Stimulated activated naive CD8-positive, alpha-beta T cell treated with anti-CD3 and anti-CD28 coated beads, Interleukin-15, amount 100 ng/mL, for 72 hours (primary cell): ENCODE data around the gene NOTCH2NLA.
A peak's percentile ranks its signal among the peaks of the same experiment; 100 is the strongest.
"Not testable (repeated sequence)": the region's sequence is repeated elsewhere in the genome, so short reads cannot be mapped to it uniquely, and the experiment has no call there.

Experiments
- ATAC-seq: fragments of 150-1000 bp; cut with Tn5 transposase; 2 replicates; pipeline ENCODE4 v1.10.0; 2021; ENCODE audit warnings: mild to moderate bottlenecking, moderate library complexity
- DNase-seq, 2 donors: peaks; one replicate each; pipeline ENCODE4 v3.0.0; 2021 to 2022
- H3K27ac Mint-ChIP-seq, 2 donors: one replicate each; pipeline ENCODE4 v1.8.0; 2022; ENCODE audit warnings: mild to moderate bottlenecking in 2 of 2, mixed read lengths in 2 of 2, moderate library complexity in 2 of 2
- H3K27me3 Mint-ChIP-seq: one replicate; pipeline ENCODE4 v1.8.0; 2022; ENCODE audit warnings: mixed read lengths
- H3K4me1 Mint-ChIP-seq: one replicate; pipeline ENCODE4 v1.8.0; 2022; ENCODE audit warnings: mild to moderate bottlenecking, mixed read lengths
- H3K4me3 Mint-ChIP-seq, 2 donors: one replicate each; pipeline ENCODE4 v1.8.0; 2022; ENCODE audit warnings: mild to moderate bottlenecking in 2 of 2, mixed read lengths in 2 of 2, moderate library complexity in 1 of 2
- H3K9me3 Mint-ChIP-seq, 2 donors: one replicate each; pipeline ENCODE4 v1.8.0; 2022; ENCODE audit warnings: mixed read lengths in 2 of 2

NOTCH2NLA gene

DNA sequence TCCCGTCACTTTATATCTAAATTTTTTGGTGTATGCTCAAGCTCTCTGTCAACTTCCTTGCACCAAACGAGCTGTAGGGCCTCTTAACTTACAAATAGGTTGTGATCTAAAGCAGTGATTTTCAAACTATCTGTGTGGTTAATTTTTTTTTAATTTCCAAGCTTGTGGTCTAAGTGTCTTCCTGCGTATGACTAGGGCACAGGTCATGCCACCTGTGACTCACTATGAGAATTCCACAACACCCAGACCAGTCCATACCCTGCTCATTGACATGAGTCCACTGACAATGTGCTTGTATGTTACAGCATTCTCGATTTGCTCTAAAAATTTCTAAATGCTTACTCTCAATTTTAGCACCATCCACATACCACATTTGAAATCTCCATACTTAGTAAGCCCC lies 19.8 kb upstream of the NOTCH2NLA start:
- peak; percentile 99 for ATAC-seq
- H3K4me1 Mint-ChIP-seq, H3K4me3 Mint-ChIP-seq, H3K27ac Mint-ChIP-seq, H3K9me3 Mint-ChIP-seq, H3K27me3 Mint-ChIP-seq, DNase-seq: not testable (repeated sequence)

DNA sequence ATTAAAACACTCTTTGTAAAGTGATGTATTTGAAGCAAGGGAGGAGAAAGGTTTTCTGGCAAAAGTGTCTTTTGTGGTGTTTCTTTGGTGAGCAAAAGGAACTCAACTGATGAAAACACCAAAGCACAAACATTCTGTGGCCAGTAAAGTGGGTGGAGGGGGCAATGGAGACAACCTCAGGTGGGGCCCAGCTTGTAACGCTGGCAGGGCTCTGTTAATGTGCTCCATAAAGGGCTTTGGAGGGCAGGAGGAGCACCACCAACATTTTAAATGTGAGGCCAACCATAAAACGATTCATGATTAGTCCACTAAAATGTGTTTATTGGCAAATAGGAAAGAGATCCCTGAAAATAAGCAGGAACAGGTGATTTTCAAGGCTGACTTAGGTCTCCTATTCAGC lies 7.8 kb upstream of the NOTCH2NLA start:
- not testable (repeated sequence) for DNase-seq, H3K4me3 Mint-ChIP-seq, H3K27ac Mint-ChIP-seq, H3K4me1 Mint-ChIP-seq, ATAC-seq, H3K27me3 Mint-ChIP-seq, H3K9me3 Mint-ChIP-seq

DNA sequence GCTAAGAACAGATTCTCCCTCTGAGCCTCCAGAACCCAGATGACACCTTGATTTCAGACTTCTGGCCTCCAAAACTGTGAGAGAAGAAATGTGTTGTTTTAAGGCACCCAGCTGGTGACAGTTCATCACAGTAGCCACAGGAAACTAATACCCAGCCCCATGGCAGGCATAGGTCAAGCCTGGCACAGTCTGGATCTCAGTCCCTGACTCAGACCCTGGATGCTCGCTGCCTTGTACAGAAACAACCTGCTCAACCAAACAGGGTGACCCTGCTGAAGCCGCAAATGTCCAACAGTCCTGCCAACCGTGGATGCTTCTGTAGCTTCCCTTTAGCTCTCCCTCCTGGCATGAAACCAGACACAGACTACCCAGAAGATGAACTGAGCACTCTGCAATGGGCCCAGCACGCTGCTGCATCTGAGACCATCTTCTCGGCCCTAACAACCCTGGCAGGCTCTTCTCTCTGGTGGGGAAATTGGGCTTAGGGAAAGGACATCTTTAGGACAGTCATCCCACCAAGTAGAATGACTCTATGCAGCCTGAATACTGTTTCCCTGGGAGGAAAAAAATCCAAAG lies 7.3 kb upstream of the NOTCH2NLA start:
- H3K9me3 Mint-ChIP-seq, H3K27me3 Mint-ChIP-seq, H3K27ac Mint-ChIP-seq, ATAC-seq, H3K4me1 Mint-ChIP-seq, H3K4me3 Mint-ChIP-seq, DNase-seq: not testable (repeated sequence)

DNA sequence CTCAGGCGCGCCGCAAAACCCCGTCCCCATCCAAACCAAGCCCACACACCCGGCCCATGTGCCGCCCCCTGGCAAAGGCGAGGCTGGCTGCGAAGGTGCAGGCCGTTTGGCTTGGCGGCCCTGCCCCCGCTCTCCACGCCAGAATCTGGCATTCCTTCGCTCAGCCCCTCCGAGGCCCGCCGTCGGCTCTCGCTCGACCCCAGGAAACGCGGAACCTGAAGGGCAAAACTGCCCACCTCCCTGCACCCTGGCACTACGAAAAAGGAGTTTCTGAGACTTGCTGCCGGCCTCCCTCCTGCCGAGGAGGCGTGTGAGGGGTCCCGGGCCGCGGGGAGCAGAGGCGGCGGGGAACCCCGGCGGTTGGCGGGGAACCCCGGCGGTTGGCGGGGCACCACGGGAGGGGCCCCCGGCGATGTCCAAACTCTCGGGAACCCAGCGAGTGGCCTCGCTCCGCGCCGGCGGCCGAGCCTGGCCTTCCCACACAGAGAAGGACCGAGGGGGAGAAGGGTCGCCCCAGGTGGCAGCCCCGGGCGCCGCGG lies 608 bp downstream of the NOTCH2NLA start:
- DNase-seq (peak; percentile 29 to 44), ATAC-seq (peak; percentile 80)
- H3K4me1 Mint-ChIP-seq, H3K9me3 Mint-ChIP-seq, H3K27ac Mint-ChIP-seq, H3K27me3 Mint-ChIP-seq: not testable (repeated sequence)
- peak overlapping the region; percentile 80 to 82 for H3K4me3 Mint-ChIP-seq

DNA sequence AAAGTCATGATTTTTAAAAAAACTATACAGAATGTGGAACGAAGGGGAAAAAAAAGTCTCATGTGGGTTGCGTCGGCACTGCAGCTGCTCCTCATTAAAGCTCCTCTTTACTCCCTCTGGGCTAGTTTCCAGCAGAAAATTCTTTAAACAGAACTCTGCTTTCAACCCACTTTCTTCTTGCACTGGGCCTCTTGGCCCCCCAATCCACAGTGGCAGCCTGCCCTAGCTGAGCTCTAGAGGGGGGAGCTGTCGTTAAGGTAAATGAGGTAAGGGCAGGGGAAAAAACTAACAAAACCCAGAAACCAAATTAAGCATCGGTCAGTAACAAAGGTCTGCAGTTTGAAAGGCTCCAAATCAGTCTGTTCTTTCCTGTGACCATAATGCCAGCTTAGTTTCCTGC lies 54.3 kb downstream of the NOTCH2NLA start:
- not testable (repeated sequence) for H3K27ac Mint-ChIP-seq, DNase-seq, H3K4me1 Mint-ChIP-seq, H3K9me3 Mint-ChIP-seq, H3K27me3 Mint-ChIP-seq, ATAC-seq, H3K4me3 Mint-ChIP-seq

DNA sequence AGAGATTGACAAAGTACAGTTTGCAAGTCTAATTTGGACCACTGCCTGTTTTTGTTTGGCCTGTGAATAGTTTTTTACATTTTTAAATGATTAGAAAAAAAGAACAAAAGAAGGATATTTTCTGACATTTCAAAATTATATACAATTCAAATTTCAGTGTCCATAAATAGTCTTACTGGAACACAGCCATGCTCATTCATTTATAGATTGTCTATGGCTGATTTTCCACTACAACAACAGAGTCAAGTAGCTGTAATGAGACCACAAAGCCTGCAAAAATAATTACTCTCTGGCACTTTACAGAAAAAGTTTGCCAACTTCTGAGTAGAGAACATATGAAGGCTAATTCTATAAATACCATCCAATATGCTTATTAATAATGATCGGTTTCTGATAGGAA lies 61.1 kb downstream of the NOTCH2NLA start:
- not testable (repeated sequence) for H3K27ac Mint-ChIP-seq, H3K4me3 Mint-ChIP-seq

DNA sequence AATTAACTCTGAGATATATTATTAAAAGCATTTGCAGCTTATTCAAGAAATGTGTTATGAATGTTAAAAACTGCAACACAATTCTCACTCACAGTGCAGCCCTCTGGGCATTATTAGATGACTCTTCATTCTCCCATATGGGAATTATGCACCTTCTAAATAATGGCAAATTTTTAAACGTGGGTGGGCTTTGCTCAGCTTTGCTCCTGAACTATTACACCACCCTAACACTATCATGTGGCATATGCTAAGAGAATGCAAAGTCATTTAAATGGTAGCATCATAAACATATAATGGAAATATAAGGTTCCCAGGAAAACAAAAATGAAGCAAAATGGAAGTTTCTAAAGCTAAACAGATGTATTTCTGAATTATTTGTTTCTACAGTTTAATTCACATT lies 61.5 kb downstream of the NOTCH2NLA start:
- not testable (repeated sequence) for ATAC-seq, H3K27me3 Mint-ChIP-seq, H3K27ac Mint-ChIP-seq, H3K9me3 Mint-ChIP-seq, H3K4me1 Mint-ChIP-seq, DNase-seq, H3K4me3 Mint-ChIP-seq

More for the DNA sequence above, 61.1 kb downstream of the NOTCH2NLA start:
- H3K4me1 Mint-ChIP-seq, H3K27me3 Mint-ChIP-seq, ATAC-seq, DNase-seq, H3K9me3 Mint-ChIP-seq: not testable (repeated sequence)

DNA sequence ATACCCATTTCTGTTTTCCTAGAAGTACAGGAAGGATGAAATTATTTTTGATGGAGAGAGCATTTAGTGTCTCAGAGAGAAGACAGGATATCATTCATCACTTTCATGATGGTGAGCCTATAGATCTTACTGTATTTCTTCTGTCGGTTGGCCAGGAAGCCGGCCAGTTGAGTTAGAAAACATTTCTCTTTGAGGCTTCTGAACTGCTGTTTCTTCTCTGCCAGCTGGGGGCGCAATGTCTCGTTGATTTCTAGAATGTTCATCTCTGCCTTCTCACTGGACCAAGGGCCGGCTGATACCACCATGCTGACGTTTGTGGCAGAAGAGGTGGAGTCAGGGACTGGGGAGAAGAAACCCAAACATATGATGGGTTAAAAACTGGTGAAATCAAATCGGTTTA lies 84.4 kb downstream of the NOTCH2NLA start, which contains the start of gene NBPF10:
TSS of gene NBPF10 (minus strand) at position 340 of the 400 bp plus-strand sequence. CDS start at position 305, 35 bp downstream.
- not testable (repeated sequence) for H3K4me3 Mint-ChIP-seq, H3K27ac Mint-ChIP-seq

More for the DNA sequence above, 84.4 kb downstream of the NOTCH2NLA start, which contains the start of gene NBPF10:
- H3K4me1 Mint-ChIP-seq, H3K9me3 Mint-ChIP-seq, H3K27me3 Mint-ChIP-seq, ATAC-seq: not testable (repeated sequence)
- peak in 1 of 2 donors; percentile 9 for DNase-seq
